ENCODE measurements around the gene STPG1. TPM values are rescaled to one million over a fixed set of nuclear protein-coding genes. Genes with fewer than 3 reads are reported as not detected.

STPG1 gene
- total RNA-seq, 2 donors from 2014 or later = 9.8 to 10.8 TPM

GRCh38 chr1:24308365-24309015 lies 105.1 kb downstream of the STPG1 start:
- H3K36me3 ChIP-seq = no peaks in the 10 kb centered on the region
- intact Hi-C loops (cut with DNase I) = no loop called here
- no peaks in the 10 kb centered on the region for H3K27me3 ChIP-seq (replicated peaks; ENCODE audit: insufficient read depth)
- DNase-seq (ENCODE audit: low spot score) = no peak
- TF ChIP-seq CTCF (IDR thresholded peaks at IDR 0.05) = no peak
- no peak for TF ChIP-seq POLR2A (IDR thresholded peaks at IDR 0.05)
- no peak for TF ChIP-seq POLR2AphosphoS5 (IDR thresholded peaks at IDR 0.05)
- no peak overlapping the region for H3K27ac ChIP-seq
- WGBS = 74% methylated on average over 7 of the region's 7 CpGs
- no peaks in the 10 kb centered on the region for H3K9me3 ChIP-seq
- no peak overlapping the region for H3K4me3 ChIP-seq
- H3K4me1 ChIP-seq (replicated peaks) = no peaks in the 10 kb centered on the region

Other genes with a start within 250 kb of the STPG1 start
- 1 to 10 TPM; 6.6 to 9.2 TPM for gene IFNLR1, start 226.5 kb downstream of the STPG1 start, total RNA-seq
- 1 to 10 TPM; 8.1 to 8.4 TPM for gene GRHL3, start 94.4 kb downstream of the STPG1 start, total RNA-seq
- 100 to 1,000 TPM; 125 to 350 TPM for gene NIPAL3, start 2.0 kb upstream of the STPG1 start, total RNA-seq
- gene RCAN3, start 89.1 kb upstream of the STPG1 start, total RNA-seq = 100 to 1,000 TPM in 1 of 2 donors, 10 to 100 TPM in 1; 50.8 to 238 TPM
- gene NCMAP, start 142.3 kb upstream of the STPG1 start, total RNA-seq = 1 to 10 TPM; 2.0 to 7.7 TPM
- gene SRRM1, start 229.5 kb upstream of the STPG1 start, total RNA-seq = 100 to 1,000 TPM; 119 to 147 TPM